ENCODE measurements around the gene MYO5B. TPM values are rescaled to one million over a fixed set of nuclear protein-coding genes. Genes with fewer than 3 reads are reported as not detected.

Gene MYO5B
- total RNA-seq, 4 donors from 2014 or later: 1.2 to 2.2 (median 1.3) TPM

GRCh38 chr18:50203801-50204604 lies 9.1 kb upstream of the MYO5B start:
- TF ChIP-seq CTCF (IDR thresholded peaks at IDR 0.05; ENCODE audit: low read depth): no peak

- TF ChIP-seq CTCF (IDR thresholded peaks at IDR 0.05; ENCODE audit: low read depth): no peak
Observed at GRCh38 chr18:50201476-50202018, 6.6 kb upstream of the MYO5B start.

GRCh38 chr18:50199921-50200320 lies 5.0 kb upstream of the MYO5B start:
- no peak for TF ChIP-seq CTCF (IDR thresholded peaks at IDR 0.05; ENCODE audit: low read depth)

GRCh38 chr18:50199346-50199855 lies 4.5 kb upstream of the MYO5B start:
- no peak for TF ChIP-seq CTCF (IDR thresholded peaks at IDR 0.05; ENCODE audit: low read depth)

GRCh38 chr18:50196261-50196660 lies 1.3 kb upstream of the MYO5B start:
- no peak for TF ChIP-seq CTCF (IDR thresholded peaks at IDR 0.05; ENCODE audit: low read depth)

GRCh38 chr18:50195689-50196088 lies 742 bp upstream of the MYO5B start:
- TF ChIP-seq CTCF (IDR thresholded peaks at IDR 0.05; ENCODE audit: low read depth): no peak

GRCh38 chr18:50193796-50194630 lies 934 bp downstream of the MYO5B start:
- TF ChIP-seq CTCF (IDR thresholded peaks at IDR 0.05; ENCODE audit: low read depth): no peak

Measured in subcutaneous adipose tissue (tissue), 4 donors.